NCI-H1105 (cell line): ENCODE results near the gene FEN1.

Source experiments
- DNase-seq: peaks from one replicate; lab custom pipeline; 2025; lab: John Stamatoyannopoulos, UW

The FEN1 gene, protein sequence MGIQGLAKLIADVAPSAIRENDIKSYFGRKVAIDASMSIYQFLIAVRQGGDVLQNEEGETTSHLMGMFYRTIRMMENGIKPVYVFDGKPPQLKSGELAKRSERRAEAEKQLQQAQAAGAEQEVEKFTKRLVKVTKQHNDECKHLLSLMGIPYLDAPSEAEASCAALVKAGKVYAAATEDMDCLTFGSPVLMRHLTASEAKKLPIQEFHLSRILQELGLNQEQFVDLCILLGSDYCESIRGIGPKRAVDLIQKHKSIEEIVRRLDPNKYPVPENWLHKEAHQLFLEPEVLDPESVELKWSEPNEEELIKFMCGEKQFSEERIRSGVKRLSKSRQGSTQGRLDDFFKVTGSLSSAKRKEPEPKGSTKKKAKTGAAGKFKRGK

DNA sequence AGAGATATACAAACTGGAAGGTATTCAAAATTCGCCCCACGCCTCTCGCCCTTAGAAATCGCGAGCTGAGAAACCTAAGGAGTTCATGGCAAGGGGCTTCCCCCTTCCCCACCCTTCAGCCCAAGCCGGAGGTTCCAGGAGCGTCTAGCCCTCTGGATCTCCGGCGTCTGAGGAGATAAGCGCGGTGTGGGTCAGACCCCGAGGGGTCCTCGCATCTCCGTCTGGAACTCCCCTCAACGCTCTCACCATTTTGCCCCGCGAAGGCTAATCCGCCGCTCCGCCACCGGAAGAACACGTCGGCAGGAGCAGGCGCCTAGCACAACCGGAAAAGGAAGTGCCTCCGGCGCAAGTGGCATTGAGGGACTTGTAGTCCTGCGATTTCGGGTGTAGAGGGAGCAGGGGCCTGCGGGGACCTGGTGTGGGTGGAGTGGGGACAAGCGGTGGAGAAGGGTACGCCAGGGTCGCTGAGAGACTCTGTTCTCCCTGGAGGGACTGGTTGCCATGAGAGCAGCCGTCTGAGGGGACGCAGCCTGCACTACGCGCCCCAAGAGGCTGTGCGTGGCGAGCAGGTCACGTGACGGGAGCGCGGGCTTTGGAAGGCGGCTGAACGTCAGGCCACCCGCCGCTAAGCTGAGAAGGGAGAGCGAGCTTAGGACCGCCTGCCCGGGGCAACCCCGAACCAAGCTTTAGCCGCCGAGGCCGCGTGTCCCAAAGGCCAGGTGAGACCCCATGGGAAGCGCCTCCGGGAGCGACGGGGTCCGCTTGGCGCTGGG, at the start of gene FEN1, which contains the start of gene TMEM258:
FEN1 (plus strand) TSS at position 602 of the 773 bp plus-strand sequence. CDS start 2,451 bp downstream, outside the sequence.
TMEM258 (minus strand) TSS at position 290 of the 773 bp plus-strand sequence; CDS start at position 249, 41 bp downstream.
- peak; percentile 92 for DNase-seq

GRCh38 chr11:61743486-61744095, 49.1 kb upstream of the FEN1 start:
- DNase-seq = no peak

DNA sequence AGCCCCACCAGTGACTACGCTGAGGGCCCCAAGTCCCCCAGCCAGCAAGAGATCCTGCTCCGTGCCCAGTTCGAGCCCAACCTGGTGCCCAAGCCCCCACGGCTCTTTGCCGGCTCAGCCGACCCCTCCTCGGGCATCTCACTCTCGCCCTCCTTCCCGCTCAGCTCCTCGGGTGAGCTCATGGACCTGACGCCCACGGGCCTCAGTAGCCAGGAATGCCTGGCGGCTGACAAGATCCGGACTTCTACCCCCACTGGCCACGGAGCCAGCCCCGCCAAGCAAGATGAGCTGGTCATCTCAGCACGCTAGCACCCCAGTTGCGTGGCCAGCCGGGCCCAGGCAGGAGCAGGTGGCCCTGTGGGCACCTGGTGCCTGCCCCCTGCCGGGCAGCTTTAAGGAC, 48.5 kb upstream of the FEN1 start:
- no peak for DNase-seq

- no peak for DNase-seq
Measured at GRCh38 chr11:61744609-61745156, 48.0 kb upstream of the FEN1 start.

- no peak for DNase-seq
Measured at GRCh38 chr11:61745781-61746441, 46.8 kb upstream of the FEN1 start.

DNA sequence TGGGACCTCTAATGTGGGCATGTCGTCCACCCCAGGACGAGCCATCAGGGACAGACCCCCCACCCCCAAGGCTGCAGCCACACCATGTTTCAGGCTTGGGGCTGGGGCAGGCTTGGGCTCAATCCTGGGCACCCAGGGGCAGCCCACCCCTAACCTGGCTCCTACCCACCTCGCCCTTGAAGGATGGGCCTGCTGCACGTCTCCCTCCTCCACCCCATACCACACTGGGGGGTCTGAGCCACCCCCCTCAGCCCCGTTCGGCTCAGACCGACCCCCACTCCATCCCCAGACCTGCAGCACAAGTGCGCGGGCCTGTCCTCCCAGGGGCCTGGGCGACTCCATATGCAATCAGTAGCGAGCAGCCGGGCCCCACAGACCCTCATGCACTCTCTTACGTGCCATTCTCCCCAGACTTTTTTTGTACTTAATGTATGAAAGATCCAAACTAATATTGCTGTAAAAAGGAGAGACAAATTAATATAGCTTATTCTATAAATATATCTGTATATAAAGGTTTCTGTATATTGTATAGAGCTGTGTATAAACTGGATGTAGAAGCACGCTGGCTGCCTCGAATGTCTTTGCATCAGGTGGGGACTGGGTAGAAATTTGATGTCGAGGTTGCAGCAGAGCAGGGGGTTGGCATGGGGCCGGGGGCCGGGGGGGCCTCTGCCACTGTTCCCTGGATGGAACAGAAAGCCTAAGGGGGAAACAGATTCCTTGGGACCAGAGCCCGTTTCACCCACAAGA, 46.1 kb upstream of the FEN1 start:
- no peak for DNase-seq

DNA sequence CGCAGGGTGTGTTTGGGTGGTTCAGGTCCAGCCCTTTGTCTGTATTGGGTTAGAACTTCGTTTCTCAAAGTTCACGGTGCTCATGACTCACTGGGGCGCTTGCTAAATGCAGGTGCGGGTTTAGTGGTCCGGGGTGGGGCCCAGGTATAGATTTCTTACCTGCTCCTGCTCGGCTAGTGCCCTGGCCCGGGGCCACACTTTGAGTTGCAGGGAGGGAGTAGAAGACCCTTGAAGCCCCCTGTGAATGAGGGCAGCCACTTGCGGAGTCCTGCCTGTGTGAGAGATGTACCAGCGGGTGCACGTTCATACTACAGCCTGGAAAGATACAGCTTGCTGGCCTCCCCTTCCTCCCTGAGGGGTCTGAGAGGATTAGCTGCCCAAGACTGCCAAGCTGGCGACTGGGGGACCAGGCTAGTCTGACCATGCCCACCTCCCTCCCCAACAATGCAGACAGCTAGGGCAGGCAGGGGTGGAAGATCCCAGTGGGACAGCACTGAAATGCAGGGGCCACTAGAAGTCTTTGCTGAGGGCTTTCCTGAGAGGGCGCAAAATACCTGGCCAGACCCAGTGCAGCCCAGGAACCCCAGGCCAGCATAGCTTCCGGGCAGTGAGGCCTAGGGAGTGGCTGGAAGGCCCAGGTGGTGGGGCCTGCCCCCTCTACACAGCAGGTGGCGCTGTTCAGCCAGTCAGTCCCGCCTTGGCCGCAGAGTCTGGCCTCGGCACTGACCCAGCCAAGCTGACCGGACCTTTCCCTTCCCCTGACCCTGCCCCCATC, 45.3 kb upstream of the FEN1 start:
- no peak for DNase-seq

GRCh38 chr11:61747967-61748285, 44.8 kb upstream of the FEN1 start:
- no peak for DNase-seq

GRCh38 chr11:61749591-61750217, 43.0 kb upstream of the FEN1 start:
- no peak for DNase-seq

DNA sequence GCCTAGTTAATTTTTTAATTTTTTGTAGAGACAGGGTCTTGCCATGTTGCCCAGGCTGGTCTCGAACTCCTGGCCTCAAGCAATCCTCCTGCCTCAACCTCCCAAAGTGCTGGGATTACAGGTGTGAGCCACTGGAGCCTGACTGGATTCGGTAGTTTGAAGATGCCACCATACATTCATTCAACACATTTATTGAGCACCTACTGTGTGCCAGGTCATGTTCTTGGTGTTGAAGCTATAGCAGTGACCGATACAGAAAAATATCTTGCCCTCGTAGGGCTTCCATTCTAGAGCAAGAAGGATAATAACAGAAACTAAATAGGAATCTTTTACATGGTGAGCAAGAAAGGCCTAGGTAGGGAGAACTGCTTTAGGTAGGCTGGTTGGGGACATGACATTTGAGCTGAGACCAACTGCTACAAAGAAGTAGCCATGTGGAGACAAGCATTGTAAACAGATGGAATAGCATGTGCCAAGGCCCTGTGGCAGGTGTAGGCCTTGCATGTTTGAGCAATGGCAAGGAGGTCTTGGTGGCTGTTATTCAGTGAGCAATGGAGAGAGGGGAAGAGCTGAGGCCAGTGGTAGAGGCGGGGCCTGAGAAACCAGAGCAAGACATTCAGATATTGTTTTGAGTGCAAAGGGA, 42.0 kb upstream of the FEN1 start:
- no peak for DNase-seq

GRCh38 chr11:61751384-61751783, 41.3 kb upstream of the FEN1 start:
- no peak for DNase-seq

DNA sequence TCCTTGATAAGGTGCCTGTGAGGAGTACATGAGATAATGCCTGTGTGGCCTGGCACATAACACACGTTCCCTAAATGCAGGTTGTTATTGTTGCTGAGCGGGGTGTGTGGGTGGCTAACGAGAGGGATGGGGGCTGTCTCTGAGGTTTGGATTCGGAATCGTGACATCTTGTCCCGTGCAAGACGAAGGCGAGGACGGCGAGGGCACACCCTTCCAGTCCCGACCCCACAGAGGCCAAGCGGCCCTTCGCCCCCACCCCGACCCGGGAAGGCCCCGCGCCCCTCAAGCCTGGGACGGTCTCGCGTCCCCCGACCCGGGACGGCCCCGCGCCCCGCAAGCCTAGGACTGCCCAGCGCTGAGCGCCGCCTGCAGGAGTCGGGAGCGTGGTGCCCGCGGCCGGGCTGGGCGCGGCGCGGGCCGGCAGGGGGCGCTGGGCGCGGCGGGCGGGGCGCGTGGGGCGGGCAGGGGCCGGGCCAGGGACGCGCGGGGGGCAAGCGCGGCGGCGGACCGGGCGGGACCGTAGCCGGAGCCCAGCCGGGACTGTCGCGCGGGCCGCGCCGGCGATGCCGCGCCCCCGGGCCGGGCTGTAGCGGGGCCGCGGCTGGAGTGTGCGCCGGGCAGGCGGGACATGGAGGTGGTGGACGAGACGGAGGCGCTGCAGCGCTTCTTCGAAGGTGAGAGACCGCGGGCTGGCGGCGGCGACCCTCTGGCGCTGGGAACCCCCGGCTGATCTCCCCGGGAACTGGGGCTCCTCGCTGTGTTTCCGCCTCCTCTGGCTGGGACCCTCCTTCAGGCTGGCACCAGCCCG, 40.4 kb upstream of the FEN1 start, which contains the start of gene MYRF:
MYRF (plus strand) TSS at position 520 of the 808 bp plus-strand sequence; CDS start at position 629, 109 bp downstream.
- DNase-seq = peak; percentile 16

GRCh38 chr11:61752925-61753521, 39.7 kb upstream of the FEN1 start:
- no peak for DNase-seq

DNA sequence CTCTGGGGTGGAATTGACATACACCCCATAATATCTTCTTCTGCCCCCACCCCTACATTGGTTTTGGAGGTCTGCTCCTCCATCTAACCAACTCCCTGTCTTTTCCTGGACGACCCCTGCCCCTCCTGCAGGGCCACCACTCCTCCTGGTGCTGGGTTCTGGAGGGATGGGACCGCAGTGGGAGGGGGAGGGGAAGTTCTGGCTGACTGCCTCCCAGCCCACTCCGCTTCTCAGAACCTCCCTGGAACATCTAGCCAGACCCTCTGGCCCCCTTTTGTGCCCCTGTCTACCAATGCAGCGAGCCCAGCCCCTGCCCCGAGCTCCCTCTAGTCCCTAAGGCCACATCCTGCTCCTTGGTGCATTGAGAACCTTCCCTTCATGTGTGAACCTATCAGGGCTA, 39.0 kb upstream of the FEN1 start:
- DNase-seq = no peak

DNA sequence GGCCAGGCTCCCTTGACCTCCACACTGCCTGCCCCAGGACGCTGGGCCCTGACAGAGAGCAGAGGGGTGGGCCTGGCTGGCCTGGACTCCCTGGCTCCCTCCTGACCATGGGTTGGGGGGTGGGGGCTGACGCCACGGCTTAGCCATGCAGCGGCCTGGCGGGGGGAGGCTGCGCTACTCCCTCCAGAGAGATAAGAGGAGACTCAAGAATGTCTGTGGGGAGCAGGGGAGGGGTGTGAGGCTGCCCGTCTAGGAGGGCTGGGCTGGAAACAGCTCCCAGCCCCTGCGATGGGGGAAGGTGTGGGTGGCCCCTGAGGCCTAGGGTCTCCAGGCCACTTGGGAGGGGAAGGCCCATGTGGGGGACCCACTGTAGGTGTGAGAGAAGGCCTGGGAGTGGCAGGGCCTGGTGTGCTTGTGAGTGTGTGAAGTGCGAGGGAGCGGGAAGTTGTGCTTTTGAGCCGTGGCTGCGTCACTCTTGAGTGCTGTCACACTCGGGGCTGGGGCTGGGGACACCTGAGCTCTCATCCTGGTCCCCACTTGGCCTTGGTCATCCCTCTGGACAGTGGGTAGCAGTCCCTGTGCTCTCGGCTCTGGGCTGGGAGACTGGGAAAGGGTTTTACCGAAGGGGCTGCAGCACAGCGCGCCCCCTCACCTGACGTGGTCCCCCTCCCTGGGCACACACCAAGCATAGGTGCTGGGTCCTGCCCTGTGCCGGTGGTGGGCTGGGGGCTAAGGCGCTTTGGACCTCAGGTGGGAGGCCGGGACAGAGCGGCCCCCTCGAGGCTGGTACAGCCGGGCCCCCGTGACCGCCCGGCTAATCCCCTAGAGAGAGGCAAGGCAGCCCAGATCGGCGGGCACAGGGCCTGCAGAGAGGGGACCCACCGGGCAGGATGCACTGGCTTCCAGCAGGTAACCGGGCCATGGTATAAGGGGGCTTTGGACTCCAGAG, 37.9 kb upstream of the FEN1 start:
- no peak for DNase-seq

DNA sequence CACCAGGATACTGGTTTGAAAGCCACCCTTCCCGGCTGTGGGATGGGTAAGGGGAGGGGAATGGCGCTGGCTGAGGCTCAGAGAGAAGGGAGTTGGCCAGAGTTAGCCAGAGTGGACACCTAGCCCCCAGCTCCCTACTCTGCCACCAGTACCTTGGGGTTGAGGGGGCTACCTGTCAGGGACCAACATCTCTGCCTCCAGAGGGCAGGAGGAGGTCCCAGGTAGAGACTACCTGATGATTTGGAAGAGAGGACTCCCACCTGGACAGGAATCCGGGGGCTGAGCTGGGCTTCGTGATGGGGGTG, 36.6 kb upstream of the FEN1 start:
- DNase-seq = no peak
